ENCODE data around the gene GAPVD1. TPM values are rescaled to one million over a fixed set of nuclear protein-coding genes. Genes with fewer than 3 reads are reported as not detected.
"Not testable (repeated sequence)": the region's sequence is repeated elsewhere in the genome, so short reads cannot be mapped to it uniquely, and the experiment has no call there.

Gene GAPVD1
- total RNA-seq, 1 experiment from 2014 or later = 22.9 TPM

DNA sequence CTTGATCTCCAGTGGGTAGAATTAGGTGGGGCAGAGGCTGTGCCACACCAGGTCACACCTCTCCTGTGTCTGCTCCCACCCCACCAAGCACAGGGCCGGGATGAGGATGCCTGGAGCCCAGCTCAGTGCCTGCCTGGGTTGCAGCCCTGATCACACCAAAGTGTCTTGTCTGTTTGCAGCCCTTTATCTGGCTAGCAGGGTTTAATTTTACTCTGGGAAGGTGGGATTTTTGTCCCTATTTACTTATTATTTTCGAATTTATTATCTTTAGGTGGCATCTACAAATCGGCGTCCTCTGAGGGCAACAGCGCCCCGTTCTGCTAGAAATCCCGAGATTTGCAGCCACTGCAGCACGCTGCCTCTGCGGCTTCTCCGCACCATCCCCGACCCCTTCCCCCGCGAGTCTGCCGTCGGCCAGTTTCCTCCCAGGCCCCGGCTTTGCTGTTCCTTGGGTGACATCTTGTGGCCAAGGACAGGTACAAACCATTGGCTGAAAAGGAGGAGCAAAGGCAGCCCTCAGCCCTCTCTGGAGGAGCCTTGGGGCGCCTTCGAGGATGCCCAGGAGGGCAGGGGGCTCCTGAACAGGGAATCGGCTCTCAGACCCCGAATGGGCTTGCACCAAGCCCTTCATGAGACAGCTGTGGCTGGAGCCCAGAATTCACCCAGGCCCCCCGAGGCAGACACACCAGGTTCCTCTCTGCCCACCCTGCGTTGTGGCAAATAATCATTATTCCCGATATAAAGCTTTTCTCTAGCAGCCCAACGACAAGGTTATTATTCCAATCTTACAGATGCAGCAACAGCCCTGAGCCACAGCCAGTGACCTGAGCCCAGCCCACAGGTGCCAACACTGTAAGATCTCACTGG lies 113.0 kb downstream of the GAPVD1 start:
- DNase-seq (ENCODE audit: low spot score) = peak; percentile 74

DNA sequence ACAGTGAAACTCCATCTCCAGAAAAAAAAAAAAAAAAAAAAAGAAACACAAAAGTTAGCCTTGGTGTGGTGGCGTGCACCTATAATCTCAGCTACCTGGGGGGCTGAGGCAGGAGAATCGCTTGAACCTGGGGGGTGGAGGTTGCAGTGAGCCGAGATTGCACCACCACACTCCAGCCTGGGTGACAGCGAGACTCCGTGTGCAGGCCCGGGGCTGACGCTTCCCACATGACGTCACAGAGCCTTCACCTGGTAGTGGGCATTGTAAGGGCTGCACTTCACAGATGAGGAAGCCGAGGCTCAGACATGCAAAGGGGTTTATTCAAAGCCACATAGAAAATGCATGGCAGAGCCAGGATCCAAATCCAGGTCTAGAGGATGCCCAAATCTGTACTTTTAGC lies 114.2 kb downstream of the GAPVD1 start:
- DNase-seq (ENCODE audit: low spot score) = no peak

DNA sequence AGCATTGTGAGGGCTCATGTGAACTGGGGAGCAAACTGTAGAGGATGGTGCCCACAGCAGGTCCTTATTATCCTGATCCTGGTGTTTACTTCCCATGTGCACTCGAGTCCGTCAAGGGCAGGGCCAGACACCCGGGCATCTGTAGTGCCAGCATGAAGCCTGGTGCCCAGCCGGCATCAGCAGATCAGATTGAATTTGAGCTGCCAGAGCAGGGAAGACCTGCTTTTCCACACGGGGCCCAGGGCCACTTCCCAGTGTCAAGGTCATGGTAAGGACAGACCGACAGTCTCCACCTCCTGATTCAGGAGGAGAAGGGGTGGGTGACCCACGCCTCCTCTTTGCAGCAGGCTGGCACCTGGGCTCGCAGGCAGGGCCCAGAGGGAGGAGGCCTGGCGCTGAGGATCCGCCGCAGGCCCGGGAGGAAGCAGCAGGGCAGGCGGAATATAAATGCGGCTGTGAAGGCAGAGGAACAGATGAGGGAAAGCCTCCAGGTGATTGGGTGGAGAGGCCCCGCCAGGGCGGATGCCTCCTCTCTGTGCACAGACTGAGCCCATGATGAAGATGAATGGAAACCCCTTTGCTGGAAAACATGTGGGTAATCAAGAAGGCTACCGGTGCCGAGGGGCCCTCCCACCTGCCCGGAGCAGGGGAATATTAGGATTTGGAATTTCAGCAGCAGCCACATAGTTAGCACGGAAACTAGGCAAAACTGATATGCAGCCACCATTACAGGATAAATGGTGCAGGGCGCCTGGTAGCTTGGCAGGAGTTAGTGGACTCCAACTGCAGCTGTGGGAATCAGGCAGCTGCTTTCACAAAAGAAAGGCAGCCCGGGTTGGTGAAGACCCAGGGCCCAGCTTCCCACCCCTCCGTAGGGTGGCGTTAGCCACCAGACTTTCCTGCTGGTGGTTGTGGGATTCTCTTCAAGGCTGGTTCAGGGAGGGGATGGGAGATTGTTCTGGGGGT lies 114.9 kb downstream of the GAPVD1 start:
- no peak for DNase-seq (ENCODE audit: low spot score)

DNA sequence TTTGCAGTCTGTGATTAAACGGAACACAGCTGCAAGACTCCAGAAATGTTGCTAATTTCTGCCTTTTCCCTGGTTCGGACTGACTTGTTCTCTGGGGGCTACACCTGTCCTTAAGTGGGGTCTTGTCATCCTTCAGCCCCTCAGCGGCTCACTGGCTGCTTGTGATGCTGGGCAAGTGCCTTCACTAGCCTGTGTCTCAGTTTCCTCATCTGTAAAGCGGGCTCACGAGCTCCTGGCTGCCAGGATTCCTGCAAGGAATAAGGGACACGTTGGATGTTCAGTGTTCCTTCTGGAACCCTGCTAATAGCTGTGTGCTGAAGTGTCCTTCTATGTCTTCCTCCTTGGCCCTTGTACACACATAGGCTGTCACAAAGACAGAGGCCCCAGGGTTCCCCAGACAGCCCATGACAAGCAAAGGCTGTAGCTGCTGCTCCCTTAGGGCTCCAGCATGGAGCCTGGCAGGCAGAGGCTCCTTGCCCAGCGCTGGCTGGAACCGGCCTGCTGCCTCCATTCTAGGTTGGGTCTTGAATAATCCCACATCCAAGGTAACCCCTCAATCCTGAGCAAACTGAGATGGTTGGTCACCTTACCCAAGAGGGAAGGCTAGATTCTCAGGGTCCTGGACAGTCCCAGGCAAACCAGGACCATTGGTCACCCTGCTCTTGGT lies 116.1 kb downstream of the GAPVD1 start:
- DNase-seq (ENCODE audit: low spot score) = no peak

DNA sequence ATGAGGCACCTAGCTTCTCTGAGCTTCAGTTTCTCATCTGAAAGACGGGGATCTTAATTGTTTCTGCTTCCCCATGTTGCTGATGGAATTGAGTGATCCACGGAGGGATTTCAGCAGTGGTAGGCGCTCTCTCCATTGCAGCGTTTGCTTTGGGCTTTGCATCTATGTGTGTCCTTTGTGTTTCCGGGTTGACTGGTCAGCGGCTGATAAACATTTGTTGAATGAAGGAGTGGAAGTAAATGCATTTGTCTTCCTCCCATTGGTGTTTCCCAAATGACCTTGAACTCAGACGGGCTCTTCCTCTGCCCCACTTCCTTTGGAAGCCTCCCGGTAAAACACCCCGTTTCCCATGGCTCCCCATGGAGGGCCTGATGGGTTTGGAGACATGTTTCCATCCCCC lies 117.2 kb downstream of the GAPVD1 start:
- no peak for DNase-seq (ENCODE audit: low spot score)

DNA sequence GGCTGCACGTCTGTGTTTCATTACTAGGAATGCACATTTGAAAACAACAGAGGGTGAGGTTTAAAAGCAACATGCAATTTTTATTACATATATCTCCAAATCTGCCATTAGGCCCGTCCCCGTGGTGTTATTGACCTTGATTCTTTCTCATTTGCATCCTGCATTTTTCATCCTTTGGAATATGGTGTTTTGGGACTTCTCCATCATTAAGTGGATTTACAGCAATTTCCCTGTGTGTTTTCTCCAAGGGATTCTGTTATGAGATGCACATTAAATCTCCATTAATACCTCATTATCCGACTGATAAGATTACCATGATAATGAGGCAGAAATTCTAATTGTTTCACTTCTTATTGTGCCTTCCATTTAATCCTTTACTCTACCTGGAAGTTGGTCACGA lies 117.6 kb downstream of the GAPVD1 start:
- no peak for DNase-seq (ENCODE audit: low spot score)

- no peak for DNase-seq (ENCODE audit: low spot score)
Measured at GRCh38 chr9:125380406-125380805, 118.8 kb downstream of the GAPVD1 start.

GRCh38 chr9:125387861-125388524 lies 126.4 kb downstream of the GAPVD1 start:
- no peak for DNase-seq (ENCODE audit: low spot score)

DNA sequence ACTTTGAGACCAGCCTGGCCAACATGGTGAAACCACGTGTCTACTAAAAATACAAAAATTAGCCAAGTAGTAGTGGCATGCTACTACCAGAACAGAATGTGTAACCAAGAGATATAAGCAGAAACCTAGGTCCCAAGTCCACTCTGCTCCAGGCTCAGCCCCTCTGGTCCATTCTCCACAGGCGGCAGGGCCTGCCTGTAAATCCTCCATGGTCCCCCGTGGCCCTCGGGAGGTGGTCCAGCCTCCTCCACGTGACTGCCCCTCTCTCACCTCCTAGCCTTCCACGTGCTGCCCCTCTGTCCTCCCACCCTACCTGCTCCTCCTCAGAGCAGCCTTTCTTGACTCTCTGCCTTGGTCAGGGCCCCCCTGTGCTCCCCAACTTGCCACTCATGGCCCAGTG lies 127.4 kb downstream of the GAPVD1 start:
- DNase-seq (ENCODE audit: low spot score) = no peak

DNA sequence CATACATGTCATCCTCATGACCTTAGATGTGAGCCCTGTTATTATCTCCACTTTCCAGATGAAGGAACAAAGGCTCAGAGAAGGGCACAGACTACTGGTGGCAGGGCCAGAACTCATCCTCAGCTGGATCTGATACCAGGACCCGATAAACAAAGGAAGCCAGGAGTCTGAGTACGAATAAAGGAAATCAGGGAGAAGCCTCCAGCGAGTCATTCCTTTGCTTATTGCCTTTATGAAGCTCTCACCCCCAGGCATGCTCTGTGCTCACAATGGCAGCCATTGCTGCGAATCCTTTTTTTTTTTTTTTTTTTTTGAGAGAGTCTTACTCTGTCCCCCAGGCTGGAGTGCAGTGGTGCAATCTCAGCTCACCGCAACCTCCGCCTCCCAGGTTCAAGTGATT lies 130.1 kb downstream of the GAPVD1 start:
- no peak for DNase-seq (ENCODE audit: low spot score)

GRCh38 chr9:125393426-125393825 lies 131.8 kb downstream of the GAPVD1 start:
- DNase-seq (ENCODE audit: low spot score) = no peak

DNA sequence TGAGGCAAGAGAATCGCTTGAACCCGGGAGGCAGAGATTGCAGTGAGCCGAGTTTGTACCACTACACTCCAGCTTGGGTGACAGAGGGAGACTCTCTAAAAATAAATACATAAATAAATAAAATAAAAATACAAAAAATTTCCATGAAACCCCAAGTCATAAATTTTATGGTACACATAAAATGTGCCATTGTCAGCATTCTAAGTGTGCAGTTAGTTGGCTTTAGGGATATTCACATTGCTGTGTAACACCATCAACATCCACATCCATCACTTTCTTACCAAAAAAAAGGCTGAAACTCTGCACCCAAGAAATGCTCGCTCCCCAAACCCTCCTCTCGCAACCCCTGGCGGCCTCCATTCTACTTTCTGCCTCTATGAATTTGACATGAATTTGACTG lies 135.2 kb downstream of the GAPVD1 start:
- DNase-seq (ENCODE audit: low spot score) = no peak

- no peak for DNase-seq (ENCODE audit: low spot score)
Measured at GRCh38 chr9:125397736-125398135, 136.1 kb downstream of the GAPVD1 start.

- DNase-seq (ENCODE audit: low spot score) = no peak
Measured at GRCh38 chr9:125398243-125398642, 136.6 kb downstream of the GAPVD1 start.

- no peak for DNase-seq (ENCODE audit: low spot score)
Measured at GRCh38 chr9:125399165-125399564, 137.5 kb downstream of the GAPVD1 start.

DNA sequence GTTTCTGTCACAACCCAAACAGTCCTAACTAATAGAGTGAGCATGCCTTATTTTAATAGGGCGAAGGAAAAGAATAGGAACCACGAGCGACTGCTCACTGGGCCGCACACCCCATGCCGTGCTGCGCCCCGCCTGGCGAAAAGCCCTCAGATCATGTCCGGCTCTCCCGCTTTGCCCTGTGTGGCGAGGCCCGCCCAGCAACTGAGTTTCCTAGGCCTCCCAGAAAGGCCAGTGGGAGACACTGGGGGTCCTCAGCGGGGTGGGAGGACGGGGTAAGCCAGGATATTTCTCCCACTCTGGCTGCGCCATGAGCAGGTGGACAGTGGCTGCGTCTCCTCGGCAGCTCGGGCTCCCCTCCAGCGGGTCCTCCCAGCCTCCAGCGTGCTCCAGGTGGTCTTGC lies 138.0 kb downstream of the GAPVD1 start:
- DNase-seq (ENCODE audit: low spot score) = no peak

- not testable (repeated sequence) for DNase-seq (ENCODE audit: low spot score)
Measured at GRCh38 chr9:125400232-125400631, 138.6 kb downstream of the GAPVD1 start.

DNA sequence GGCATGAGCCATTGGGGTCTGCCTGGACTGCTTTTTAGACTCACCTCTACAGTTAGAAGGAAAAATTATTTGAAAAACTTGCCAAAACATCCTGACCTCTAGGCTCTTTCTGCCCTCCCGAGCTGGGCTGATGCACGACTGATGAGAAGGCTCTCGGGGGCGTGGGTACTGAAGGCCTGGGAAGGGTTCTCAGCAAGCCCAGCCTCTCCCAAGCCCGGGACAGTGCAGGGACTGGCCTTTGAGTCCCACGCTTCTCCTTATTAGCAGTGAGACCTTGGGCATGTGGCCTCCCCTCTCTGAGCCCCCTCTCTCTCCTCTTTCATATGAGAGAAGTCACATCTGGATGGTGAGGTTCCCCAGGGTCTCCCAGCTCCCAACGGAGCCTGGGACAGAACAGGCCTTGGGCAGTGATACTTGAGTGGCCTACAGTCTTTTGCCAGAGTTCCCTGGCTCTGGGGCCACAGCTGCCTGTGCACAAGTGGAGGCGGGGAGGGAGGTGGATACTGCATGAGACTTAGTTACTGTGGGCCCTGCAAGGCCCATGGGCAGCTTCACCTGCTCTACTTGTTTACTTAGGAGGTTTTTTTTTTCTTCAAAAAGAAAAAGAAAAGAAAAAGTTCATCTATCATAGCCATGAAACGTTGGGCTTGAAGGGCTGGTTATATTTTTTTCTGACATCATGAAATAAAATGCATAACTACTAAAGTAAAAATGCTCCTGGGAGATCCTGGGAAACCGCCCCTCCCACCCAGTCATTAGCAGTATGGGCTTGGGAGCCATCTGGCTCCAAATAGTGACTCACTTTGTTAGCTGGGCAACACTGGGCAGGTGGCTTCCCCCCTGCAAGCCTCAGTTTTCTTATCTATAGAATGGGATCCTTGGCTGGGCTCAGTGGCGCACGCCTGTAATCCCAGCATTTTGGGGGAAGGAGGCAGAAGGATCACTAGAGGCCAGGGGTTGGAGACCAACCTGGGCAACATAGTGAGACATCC lies 139.4 kb downstream of the GAPVD1 start:
- DNase-seq (ENCODE audit: low spot score) = no peak

DNA sequence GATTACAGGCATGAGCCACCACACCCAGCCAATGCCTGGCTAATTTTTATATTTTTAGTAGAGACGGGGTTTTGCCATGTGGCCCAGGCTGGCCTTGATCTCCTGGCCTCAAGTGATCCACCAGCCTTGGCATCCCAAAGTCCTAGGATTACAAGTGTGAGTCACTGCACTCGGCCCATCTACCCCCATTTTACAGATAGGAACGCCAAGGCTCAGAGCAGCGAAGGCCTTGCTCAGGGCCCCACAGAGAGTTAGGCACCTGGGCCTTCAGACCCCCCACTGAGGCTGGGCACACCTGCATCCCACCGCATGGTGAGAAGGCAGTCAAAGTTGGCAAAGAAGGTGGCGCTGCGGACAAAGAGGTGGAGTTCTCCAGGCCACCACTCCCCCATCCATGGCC lies 143.1 kb downstream of the GAPVD1 start:
- DNase-seq (ENCODE audit: low spot score) = no peak

Data from HT-29 (cell line).